H4 (cell line): ENCODE data around the gene NOTCH2. TPM values are rescaled to one million over a fixed set of nuclear protein-coding genes. Genes with fewer than 3 reads are reported as not detected.

ENCODE experiments used
- DNase-seq: peaks from one replicate; pipeline ENCODE4 v3.0.0-alpha.2; 2015; ENCODE audit warnings: low spot score
- total RNA-seq: library from RNA; depleted of rRNA; stranded (reverse); fragments of >200 nt; shearing (Covaris generic); gene quantifications from 2 replicates; pipeline ENCODE4 v1.2.3, GENCODE V29; 2014

Gene NOTCH2
- total RNA-seq, 1 experiment from 2014 or later = 58.7 TPM

DNA sequence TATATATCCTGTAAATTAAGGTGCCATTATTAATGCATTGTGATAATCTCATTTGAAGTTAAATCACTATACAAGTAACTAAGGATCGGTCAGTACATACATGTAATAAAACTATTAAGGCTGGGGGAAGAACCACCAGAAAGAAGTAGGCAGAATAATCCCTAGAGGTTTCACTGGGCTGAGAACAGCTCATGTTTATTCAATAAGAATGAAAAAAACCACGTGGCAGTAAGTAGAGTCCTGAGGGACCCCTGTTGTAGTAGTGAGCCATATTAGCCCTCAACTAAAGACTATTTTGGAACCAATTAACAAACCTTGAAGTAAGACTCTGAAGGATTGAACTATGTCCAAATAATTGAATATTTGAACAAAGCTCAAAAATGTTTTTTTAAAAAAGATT lies 126.2 kb downstream of the NOTCH2 start:
- no peak for DNase-seq

DNA sequence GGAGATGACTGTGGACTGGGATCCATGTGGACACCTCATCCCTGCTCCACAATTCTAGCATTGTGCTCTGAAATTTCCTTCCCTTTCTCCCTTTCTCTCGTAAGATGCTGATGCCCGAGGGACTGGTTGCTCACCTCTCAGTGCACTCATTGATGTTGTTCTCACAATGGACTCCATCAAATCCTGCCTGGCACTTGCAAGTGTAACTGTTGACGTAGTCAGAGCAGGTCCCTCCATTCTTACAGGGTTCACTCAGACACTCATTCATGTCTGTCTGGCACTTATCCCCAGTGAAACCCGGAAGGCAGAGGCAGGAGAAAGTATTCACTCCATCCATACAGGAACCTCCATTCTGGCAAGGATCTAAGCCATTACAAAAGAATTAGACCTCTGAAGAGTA lies 128.1 kb downstream of the NOTCH2 start:
- no peak for DNase-seq

DNA sequence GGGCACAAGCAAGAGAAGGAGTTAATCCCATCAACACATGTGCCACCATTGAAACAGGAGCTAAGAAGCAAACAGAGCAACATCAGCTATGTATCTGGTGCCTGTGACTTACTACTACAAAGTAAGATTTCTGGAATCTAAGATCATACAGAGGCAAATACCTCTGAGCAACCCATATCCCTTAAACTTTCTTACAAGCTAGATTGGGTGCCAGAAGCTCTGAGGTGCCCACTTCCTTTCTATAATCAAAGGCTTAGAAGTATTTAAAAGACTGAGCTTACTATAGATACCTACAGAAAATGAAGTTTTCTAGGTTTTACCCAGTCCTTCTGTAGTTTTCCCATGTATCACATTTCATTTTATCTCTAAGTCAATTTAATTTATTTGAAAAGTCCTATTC lies 128.8 kb downstream of the NOTCH2 start:
- no peak for DNase-seq

DNA sequence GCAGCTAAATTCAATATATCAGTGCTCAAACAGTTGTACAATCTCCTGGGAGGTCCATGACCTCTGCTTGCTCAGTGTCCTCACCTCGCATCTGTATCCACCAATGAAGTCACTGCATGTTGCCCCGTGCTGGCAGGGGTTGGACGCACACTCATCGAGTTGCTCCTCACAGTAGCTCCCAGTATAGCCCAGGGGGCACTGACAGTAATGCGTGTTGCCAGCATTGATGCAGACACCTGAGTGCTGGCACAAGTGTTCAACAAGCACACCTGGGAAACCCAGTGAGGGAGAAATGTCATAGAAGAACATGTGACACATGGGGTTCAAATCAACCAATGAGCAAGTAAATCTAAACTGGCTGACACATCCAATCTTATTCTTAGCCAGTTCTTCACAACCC lies 132.3 kb downstream of the NOTCH2 start:
- DNase-seq = no peak

DNA sequence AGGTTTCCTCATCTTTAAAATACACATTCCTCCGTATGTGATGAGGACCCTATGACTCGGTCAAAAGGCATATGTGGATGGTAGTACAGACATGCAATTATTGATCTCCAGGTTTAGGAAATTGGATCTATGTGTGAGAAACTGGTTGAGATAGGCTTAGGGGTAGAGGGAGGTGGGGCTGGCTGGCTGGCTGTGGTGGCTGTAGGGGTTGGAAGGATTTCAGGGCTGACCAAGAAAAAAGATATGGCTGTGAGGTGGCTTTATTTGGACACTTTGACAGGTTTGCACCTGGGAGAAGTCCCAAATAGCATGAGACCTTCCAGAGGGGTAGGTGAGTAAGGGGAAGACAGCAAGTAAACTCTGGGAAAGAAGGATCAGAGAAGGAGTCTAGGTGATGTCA lies 133.5 kb downstream of the NOTCH2 start:
- no peak for DNase-seq

DNA sequence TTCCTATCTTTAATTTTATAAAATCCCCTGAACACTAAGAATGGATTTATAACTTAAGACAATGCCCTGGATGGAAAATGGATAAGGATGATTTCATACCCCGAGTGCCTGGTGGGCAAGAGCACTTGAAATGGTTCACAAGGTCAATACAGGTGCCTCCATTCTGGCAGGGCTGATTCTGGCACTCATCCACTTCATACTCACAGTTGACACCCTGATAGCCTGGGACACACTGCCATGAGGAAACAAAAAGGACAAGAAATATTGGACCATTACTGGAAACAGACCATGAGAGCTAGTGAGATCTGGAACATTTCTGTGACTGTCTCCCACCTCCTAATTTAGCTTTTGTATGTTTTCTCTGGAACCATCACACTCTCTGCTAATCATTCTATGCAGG lies 134.1 kb downstream of the NOTCH2 start:
- DNase-seq = no peak

DNA sequence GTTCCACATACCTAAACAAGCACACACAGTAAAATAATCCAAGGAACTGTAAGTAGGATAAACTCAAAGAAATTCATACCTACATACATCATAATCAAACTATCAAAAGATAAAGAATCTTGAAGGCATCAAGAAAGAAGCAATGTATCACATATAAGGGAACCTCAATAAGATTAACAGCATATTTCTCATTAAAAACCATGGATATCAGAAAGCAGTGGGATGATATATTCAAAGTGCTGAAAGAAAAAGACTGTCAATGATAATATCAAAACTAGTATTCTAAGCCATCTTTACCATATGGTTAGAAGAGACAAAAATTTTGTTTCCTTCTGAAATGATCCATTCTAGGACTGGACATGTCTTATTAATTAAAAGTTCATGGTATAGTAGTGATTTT lies 136.1 kb downstream of the NOTCH2 start:
- no peak for DNase-seq

DNA sequence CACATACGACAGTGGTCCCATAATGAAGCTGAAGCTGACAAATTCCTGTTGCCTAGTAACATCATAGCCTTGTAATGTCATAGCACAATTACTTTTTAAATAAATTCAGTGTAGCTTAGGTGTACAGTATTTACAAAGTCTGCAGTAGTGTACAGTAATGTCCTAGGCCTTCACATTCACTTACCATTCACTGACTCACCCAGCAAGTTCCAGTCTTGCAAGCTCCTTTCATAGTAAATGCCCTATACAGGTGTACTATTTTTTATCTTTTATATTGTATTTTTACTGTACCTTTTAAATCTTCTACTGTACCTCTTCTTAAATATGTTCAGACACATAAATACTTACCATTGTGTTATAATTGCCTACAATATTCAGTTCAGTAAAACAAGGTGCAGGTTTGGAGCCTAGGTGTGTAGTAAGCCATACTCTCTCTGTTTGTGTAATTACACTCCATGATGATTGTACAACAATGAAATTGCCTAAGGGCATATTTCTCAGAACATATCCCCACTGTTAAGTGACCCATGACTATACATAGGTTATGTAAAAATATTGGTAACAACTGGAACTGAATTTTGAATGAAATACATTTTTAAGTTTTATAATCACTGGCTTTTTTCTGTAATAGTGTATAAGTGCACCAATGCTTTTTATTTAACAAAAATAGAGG lies 139.7 kb downstream of the NOTCH2 start:
- DNase-seq = no peak

DNA sequence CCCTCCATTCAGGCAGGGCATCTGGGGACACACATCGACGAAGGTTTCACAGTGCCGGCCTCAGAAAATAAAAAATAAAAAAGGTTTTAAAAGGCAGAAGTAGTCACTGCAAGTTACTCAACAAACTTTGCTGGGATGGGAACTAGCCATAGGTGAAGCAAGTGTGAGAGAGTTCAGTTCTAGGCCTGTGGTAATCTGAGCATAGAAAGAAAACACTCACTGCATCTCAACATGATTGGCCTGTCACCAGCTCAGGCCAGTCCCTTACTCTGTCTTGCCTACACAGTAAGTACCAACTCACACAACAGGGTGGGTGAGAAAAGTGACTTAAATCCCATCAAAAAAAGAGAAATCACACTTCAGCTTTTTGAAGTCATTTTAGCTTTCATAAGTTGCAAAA lies 142.9 kb downstream of the NOTCH2 start:
- DNase-seq = no peak

DNA sequence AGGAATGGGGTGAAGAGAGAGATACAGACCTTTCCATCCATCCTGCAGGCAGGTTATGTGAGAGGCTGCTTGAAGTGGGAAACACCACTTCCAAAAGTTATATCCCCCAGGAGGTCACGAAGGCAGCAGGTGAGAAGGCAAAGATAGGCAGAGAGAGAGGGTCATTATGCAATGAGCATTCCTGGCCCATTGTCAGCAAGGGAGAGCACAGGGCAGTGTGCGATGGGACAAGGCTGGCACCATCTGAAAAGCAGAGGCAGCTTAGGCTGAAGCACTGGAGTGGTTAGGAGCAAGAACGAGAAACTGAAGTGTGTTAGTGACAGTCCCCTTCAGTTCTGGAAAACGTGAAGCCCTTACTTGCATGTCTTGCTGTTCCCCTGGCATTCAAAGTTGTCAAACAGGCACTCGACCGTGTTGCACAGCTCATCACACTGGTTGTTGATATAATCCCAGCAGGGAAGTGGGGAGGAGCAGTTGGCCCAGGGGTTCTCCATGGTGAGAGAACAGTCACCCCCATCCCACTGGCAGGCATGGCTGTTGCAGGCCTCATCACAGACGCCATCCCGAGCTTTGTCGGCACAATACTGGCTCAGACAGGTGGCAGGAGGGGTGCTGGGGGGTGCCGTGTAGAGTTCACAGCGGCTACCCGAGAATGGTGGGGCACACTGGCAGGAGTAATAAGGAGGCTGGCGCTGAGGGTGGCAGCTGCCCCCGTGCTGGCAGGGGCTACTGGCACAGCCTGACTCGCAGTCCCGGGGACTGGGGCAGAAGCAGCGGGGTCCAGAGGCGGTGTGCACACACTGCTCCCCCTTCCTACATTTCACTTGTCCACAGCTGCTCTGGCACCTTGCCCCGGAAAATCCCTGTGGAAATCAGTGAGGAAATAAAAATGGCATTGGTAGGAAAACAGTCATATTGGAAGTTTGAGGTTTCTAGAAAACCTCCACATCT lies 144.2 kb downstream of the NOTCH2 start:
- DNase-seq = no peak

DNA sequence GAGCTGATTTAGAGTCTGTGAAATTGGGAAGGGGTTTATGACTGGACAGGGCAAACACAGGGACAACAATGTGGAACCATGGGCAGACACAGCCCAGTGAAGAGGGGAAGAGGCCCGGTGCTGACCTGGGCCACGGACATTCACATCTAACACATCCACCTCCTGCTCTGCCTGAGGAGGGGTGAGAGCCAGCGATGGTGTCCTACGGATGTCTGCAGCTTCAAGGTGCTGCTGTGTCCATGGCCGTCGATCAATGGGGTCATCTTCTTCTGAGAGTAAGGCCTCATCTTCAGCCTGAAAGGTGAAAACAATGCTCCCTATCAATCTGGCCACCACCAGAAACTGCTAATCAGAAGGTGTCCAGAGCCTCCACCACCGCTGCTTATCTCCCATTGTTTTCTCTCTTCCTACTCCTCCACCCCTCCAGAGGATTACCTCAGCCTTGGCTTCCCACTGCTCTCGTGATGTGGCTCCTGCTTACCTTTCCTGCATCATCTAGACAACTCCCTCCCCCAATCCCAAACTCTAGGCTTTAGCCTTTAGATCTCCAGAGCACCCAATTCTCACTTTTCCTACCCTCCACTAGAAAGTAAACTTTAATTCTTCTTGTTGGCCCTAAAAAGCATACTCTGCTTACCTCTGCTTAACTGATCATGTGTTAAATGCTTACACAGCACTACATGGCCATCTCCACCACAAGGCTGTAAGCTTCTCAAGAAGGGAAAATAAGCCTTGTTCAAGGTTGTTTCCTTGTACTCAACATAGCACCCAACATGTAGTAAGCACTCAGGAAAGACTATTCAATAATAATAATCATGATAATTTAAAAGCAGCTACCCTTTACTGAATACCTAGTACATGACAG lies 149.1 kb downstream of the NOTCH2 start:
- DNase-seq = no peak

DNA sequence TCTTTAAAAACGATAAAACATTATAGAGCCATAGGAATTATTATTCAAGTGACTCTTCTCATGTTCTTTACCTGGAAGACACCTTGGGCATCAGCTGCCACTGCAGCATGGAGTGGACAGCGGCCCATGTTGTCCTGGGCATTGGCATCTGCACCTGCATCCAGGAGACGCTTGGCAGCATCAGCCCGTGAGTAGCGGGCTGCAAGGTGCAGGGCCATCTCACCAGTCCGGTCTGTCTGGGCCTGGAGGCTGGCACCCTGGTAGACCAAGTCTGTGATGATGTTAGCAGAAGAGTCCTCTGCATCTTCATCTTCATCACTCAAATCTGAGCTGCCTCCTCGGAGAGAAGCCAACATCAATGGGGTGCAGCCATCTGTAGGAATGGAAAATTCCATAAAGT lies 150.2 kb downstream of the NOTCH2 start:
- no peak for DNase-seq

DNA sequence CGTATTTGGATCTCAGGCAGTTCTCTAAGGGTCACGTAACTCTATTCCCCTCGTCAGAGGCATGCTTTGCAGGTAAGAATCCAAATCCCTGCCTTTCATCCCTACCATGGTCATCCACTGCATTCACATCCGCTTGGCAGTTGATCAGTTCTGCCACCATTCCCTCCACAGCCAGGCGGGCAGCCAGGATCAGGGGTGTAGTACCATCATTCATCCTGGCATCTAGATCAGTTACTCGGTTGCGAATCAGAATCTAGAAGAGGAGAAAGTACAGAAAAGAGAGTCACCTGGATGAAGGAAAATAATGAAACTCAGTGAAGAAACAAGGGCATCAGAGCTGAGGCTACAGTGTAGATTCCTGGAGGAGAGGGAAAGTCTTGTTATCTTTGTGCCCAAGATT lies 151.2 kb downstream of the NOTCH2 start:
- no peak for DNase-seq

DNA sequence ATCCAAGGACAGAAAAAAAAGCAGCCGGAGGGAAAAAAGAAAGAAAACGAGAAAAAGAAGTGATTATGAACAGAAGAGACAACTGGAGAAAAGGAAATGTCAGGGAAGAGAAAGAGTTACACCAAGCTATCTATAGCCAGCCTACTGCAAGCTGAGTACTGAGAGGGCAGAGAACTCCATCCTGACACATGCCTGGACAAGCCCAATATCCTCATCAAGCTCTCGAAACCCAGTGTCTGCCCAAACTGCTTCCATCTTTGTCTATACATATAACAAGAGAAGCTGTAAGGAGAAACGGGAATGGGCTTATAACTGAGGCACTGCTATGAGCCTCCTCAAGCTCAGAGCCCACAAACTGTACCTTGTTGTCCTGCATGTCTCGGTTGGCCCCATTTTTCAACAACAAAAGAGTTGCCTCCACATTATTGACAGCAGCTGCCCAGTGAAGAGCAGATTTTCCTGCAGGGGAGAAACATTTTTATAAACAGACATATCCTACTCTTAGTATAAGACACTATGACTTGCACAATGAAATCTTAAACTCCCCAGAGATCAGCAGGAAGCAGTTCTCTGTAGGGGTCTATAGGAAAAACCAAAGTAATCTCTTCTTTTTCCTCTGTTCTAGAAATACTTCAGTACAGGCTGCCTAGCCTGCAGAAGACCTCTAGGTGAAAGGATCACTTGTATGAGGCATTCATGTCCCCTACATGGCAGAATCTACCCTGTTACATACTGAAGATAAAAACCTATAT lies 152.0 kb downstream of the NOTCH2 start:
- DNase-seq = no peak

DNA sequence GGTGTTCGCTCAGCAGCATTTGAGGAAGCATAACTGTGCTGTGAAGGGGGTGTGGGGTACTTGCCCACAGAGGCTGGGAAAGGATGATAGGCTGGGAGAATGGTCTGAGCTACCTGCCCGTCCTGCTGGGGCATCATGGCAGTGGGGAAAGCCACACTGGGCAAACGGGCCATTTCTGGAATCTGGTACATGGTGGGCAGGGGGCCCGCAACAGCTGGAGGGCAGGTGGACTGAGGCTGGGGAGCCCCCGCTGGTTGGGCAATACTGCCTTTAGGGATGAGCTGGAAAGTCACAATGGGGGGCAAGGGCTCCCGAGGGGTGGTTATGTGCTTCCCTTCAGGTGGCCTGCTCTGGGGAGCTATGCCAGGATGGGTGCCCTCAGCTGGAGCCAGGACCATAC lies 153.9 kb downstream of the NOTCH2 start:
- no peak for DNase-seq

DNA sequence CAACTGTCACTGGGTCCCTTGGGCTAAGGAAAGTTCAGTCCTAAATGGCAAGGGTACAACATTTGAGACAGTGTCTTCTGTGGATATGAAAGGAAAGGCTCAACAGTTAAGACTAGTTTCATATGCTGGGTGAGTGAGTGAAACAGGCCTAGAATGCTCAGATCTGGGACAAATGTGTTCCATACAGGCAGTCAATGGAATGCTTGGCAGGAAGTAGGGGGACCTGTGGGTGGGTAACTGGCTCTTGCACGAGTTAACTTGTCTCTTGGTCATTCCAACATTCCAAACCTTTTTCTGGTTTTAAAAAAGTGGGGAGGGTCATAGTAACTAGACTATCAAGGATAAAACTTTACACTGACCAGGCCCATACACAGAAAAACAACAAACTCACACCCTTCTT lies 155.4 kb downstream of the NOTCH2 start:
- DNase-seq = no peak

DNA sequence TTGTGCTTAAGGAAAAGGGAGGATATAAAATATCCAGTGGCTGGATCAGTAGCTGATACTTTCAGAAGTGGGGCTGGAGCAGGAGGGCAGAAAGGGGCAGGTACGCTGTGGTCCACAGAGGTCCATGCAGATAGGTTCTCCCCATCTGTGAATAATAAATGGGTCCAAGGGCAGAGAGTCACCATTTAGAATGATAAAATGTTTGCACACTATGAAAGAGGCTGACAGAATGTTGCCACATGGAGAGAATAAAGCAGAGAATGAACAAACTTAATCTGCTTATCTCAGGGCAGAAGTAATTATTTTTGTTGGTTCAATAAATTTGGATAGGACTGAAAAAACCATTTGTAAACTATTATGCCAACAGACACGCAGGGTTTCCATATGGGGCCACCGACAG lies 156.5 kb downstream of the NOTCH2 start:
- DNase-seq = no peak

DNA sequence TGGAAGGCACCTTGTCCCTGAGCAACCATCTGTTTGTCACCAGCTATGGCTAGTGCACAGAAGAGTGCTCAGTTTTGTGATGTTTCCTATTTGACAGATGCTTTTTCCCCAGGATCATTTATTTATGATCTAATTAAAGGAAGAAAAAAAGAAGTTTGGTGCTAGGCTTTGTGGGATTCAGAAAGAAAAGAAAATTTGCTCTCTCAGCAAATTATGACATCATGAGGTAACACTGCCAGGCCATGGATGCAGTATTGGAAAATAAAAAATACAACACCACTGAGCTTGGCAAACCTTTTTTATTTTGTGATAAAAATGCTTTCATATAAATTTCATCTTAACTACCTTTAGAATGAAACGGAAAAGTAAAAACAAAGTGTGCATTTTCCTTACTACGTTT lies 157.7 kb downstream of the NOTCH2 start:
- no peak for DNase-seq

DNA sequence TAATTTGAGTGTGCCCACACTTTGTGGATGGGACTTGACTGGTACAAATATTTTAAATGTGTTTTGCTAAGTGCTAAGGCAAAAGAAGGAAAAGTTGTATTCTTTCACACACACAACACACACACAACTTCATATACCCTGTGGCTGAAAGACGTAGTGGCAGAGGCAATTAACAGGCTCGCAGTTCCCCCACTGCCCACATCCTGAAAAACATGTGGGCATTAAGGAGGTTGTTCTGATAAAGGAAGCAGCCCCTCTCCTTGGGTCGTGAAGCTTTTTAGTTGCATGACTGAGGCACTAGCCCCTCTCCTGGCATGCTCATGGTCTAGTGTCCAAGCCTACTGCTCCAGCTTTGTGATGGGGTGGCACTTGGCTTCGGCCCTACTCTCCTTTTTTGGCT lies 158.8 kb downstream of the NOTCH2 start:
- DNase-seq = no peak

DNA sequence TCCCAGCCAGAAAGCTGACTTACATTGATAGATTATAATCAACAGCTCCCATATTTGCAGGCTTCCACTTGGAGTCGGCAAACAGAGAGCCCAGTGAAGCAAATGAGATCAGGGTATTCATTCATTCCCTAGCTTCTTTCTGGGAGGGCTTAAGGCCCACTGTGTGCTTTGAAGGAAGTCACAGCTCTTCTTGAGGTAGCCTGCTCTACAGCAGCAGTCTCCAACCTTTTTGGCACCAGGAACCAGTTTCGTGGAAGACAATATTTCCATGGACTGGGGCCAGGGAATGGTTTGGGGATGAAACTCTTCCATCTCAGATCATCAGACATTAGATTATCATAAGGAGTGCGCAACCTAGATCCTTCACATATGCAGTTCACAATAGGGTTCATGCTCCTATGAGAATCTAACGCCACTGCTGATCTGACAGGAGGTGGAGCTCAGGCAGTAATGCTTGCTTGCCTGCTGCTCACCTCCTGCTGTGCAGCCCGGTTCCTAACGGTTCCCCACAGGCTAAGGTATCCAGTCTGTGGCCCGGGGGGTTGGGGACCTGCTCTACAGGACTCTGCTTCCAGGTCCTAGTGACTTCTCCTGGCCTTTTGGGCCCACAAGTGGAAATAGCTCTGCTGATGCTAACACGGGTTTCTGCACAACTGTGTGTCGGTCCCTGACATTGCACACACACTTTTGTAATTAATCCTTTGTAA lies 159.4 kb downstream of the NOTCH2 start:
- DNase-seq = no peak

DNA sequence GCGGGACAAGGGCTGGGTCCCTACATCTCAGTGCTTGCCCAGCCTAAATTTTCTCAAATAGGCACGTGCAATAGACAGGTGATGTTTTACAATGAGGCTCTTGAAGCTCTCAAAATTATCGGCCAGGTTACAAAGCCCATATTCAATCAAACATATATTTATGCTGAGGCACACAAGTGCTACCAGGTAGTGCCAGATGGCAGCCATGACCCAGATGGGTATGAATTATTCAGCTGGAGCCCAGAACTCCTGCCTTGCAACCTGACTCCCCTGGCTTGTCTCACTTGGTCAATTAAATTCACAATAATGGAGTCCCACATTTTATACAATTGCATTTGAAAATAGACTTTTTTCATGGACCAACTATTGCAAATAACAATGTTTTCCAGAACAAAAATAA lies 160.8 kb downstream of the NOTCH2 start:
- DNase-seq = no peak
